GM19324 (cell line): Measurements from ENCODE around the gene FAT4.

Source experiments
- ATAC-seq: cut with Tn5 transposase; IDR thresholded peaks from one replicate; pipeline ENCODE4 v1.9.1; 2021; ENCODE audit warnings: mild to moderate bottlenecking, moderate library complexity; ENCODE audit not compliant: unreplicated experiment, low FRiP score

FAT4 gene

DNA sequence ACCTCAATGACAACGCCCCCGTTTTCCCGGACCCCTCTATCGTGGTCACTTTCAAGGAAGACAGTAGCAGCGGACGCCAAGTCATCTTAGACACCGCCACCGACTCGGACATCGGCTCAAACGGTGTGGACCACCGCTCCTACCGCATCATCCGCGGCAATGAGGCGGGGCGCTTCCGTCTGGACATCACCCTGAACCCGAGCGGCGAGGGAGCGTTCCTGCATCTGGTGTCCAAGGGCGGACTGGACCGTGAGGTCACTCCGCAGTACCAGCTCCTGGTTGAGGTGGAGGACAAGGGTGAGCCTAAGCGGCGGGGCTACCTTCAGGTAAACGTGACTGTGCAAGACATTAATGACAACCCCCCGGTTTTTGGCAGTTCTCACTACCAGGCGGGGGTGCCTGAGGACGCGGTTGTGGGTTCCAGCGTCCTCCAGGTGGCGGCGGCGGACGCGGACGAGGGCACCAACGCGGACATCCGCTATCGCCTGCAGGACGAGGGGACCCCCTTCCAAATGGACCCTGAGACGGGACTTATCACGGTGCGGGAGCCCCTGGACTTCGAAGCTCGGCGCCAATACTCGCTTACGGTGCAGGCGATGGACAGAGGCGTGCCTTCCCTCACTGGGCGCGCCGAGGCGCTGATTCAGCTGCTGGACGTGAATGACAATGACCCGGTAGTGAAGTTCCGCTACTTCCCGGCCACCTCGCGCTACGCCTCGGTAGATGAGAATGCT is 2.2 kb downstream of the FAT4 start:
- ATAC-seq: no peak

- ATAC-seq: no peak
These were observed 2.7 kb downstream of the FAT4 start for GRCh38 chr4:125317525-125317877.

DNA sequence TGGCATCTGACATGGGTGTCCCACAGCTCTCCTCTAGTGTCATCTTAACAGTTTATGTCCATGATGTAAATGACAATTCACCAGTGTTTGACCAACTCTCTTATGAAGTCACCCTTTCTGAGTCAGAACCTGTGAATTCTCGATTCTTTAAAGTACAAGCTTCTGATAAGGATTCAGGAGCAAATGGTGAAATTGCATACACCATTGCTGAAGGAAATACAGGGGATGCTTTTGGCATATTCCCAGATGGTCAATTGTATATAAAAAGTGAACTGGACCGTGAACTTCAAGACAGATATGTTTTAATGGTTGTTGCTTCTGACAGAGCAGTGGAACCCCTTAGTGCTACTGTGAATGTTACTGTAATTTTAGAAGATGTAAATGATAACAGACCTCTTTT is 4.6 kb downstream of the FAT4 start:
- ATAC-seq: no peak

- no peak for ATAC-seq
These were observed 7.1 kb downstream of the FAT4 start for GRCh38 chr4:125321709-125322365.

GRCh38 chr4:125322366-125322730 is 7.6 kb downstream of the FAT4 start:
- no peak for ATAC-seq

GRCh38 chr4:125323654-125324053 is 8.9 kb downstream of the FAT4 start:
- ATAC-seq: no peak

DNA sequence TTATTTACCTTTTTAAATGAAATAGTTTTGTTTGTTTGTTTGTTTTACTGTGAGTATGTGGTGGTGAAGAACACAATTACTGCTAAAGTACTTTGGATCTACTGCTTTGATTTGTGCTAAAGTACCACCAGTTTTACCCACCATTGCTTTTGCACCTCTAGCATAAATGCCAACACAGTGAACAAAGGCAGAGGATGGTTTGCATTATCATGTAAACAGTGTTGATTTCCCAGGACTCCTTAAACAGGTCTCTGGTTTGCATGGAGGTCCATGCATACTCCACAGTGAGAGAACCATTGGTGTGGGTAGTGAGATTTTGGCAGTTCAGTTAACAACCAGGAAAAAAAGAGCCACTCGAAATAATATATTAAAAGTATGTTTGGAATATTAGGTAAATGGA is 11.0 kb downstream of the FAT4 start:
- no peak for ATAC-seq

GRCh38 chr4:125331116-125331515 is 16.4 kb downstream of the FAT4 start:
- no peak for ATAC-seq

DNA sequence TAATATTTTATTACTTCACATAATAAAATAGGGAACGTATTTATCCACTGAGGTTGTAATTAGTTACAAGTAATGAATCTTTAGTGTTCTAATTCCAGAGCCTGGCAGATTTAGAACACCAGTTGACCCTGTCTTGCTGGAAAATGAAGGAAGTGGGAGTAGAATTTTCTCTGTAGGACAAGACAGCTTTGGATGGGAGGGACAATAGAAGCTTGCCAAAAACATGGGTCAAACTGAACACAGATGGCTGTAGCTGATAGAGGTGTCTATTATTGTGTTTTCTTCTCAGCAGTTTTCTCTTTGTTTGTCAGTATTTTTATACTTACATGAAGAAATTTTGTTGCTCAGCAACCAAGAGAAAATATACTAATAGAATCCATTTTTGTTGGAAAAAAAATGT is 20.2 kb downstream of the FAT4 start:
- no peak for ATAC-seq

DNA sequence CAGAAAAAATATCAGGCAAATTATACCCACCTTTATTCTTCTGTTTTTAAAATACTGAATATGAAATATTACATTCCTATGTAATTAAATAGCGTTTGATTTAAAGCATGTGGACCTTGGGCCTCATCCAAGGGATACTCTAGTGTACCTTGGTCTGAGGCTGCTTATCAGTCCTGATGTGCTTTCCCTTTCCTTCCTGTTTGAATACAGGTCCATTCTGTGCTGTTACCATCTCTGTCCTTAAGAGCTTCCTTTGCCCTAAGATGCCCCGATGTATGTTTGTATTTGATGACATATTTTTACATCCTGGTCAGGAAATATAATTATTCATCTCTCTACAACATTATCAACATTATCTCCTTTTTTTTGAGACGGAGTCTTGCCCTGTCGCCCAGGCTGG is 24.1 kb downstream of the FAT4 start:
- no peak for ATAC-seq

DNA sequence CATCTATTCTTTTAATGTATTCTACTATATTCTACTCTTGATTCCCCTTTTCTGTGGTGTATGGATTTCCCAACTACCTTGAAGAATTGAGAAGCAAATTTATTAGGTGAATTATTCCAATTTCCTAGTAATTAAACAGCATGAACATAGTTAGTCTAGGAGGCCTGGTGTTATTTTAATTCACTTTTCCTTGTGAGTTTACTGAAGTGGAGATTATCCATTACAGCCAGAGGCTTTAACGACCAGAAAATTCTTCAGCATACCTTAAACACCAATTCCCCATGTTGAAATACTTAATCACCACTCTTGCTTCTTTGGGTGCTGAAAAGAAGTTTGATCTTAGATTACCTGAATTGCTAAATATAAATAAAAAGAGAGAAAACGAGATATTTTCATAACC is 29.4 kb downstream of the FAT4 start:
- no peak for ATAC-seq

DNA sequence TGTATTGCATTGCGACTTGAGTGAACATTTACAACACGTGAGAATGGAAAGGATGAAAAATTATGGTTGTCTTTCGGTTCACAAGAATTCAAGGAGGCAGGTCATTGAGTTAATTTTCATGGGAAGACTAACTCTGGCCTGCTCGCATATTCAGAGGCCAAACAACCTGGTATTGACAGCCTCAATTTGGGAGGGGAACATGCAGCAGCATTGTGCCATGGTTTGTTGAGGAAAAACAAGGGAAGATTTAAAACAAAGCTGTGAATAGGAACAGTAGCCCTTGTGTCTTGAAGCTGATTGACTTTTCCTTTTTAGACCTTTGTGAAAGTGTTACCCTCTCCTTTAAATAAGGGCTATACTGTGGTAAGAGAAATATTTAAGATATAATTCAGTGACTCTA is 31.9 kb downstream of the FAT4 start:
- no peak for ATAC-seq

- no peak for ATAC-seq
These were observed 35.8 kb downstream of the FAT4 start for GRCh38 chr4:125350470-125351135.

DNA sequence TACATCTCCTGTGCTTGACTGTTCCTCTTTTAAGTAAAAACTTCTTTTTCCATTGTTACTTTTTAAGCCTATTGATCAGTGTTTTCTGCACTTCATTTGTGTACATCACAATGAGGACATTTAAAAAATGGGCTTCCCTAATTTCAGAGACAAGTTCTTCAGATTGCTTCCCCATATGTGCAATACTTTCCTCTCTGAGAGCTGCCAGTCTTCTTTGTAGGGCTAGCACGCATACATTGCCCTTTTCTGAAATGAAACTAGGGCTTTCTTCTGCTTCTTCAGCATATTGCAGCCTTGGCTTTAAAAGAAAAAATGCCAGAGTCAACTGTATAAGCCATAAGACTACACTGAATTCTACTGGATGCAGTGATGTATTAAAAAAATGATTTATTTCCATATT is 37.8 kb downstream of the FAT4 start:
- ATAC-seq: no peak

DNA sequence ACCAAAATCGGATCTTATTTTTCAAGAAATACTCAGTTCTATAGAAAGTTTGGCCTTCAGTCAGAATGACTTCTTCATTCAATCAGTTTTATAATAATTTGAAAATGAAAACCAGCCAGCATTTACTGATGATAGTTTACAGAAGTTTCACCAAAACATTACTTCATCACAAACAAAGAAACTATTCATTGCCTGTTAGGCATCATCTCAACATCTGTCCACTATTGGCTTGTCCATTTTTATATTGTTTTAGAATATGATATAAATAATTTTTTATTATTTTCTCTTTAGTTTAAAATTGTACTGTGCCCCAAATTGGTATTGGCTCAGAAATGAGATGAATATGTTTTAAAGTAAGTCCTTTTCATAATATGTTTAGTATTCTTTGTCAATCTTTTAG is 38.4 kb downstream of the FAT4 start:
- ATAC-seq: no peak

GRCh38 chr4:125355791-125356190 is 41.0 kb downstream of the FAT4 start:
- no peak for ATAC-seq

DNA sequence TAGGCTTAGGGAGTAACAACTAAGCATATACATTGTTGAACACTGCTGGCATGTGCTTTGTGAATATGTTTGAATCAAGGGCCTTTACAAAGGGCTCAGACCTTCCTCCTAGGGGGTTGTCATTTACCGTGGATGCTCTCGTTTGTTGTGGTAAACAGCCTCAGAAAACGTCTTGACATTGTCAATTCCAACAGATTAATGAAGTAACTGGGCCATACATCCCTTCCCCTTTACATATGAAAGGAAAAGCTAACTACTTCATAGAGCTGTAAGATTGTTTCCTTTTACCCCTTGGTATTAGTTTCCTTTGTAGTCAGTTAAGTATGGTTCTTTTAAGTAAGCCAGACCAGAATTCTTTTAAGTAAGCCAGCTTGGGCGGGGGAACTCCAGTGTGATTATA is 42.9 kb downstream of the FAT4 start:
- no peak for ATAC-seq

DNA sequence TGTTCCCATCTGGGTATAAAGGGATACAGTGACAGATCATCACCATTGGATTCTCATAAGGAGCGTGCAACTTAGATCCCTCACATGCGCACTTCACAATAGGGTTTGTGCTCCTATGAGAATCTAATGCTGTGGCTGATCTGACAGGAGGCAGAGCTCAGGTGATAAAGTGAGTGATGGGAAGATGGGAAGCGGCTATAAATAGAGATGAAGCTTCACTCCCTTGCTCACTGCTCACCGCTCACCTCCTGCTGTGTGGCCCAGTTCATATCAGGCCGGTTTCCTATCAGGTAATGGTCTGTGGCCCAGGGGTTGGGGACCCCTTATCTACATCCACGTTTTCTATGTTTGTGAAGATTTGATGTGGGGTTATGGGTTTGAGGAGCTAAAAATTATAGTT is 43.7 kb downstream of the FAT4 start:
- ATAC-seq: no peak

DNA sequence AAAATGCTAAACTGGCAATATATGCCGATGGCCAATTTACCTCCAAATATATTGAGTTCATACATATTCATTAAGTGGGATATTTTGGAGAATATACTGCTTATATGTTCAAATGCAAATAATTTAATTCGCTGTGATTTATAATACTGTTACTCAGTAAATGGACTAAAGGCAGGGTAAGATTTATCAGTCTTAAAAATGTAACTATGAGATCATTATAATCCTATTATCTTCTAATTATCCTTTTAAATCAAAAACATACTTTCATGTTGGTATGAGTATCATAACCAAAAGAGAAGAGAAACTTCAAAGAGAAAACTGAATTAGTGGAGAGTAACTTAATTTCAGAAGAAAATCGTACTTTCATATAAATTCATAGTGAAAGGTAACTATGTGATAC is 44.6 kb downstream of the FAT4 start:
- no peak for ATAC-seq

GRCh38 chr4:125359960-125360634 is 45.3 kb downstream of the FAT4 start:
- no peak for ATAC-seq

DNA sequence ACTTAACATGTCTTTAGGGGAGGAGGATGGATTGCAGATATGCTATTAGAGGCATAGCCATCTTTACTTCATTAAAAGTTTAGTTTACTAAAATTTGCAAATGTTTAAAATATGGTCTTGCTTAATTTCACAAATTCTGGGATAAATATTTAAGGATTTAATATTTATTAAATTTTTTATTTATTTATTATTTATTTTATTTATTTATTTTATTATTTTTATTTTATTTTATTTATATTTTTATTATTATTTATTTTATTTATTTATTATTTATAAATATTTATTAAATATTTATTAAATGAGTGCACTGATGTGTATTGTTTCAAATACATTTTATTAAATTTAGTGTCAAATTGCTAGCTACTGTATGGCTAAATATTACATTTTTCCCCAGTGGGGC is 46.0 kb downstream of the FAT4 start:
- ATAC-seq: no peak
